Brain microvascular endothelial cell (primary cell): ENCODE measurements around the gene SSTR3.

Source experiments
- DNase-seq: peaks from one replicate; pipeline ENCODE4 v3.0.0-alpha.2; 2020
- H3K27ac ChIP-seq: fragments of 250-450 bp; sonication (Bioruptor Pico); 2 replicates; pipeline ENCODE4 v1.5.1; 2020; ENCODE audit warnings: mild to moderate bottlenecking, moderate library complexity
- H3K27me3 ChIP-seq: fragments of 250-450 bp; sonication (Bioruptor Pico); replicated peaks from 2 replicates; pipeline ENCODE4 v1.5.1; 2020; ENCODE audit warnings: mild to moderate bottlenecking
- H3K36me3 ChIP-seq: fragments of 250-450 bp; sonication (Bioruptor Pico); replicated peaks from 2 replicates; pipeline ENCODE4 v1.5.1; 2020; ENCODE audit warnings: mild to moderate bottlenecking
- H3K4me3 ChIP-seq: 2 replicates; pipeline ENCODE4 v1.5.1; 2011; ENCODE audit warnings: low read depth, mild to moderate bottlenecking, control low read depth, low read length, moderate library complexity
- in situ Hi-C: cut with HindIII; loops from 2 replicates; pipeline ENCODE4 v1.10.0; 2017; ENCODE audit warnings: low sequenced_read_pairs, low pct_ligation_motif_present
- TF ChIP-seq, protein P1 (sequence below): IDR thresholded peaks from 2 replicates; pipeline ENCODE4 v1.5.1; 2011; ENCODE audit warnings: low read depth, mild to moderate bottlenecking, moderate library complexity, low read length, control low read depth, inconsistent platforms; ENCODE audit errors: missing control alignments

SSTR3 gene

DNA sequence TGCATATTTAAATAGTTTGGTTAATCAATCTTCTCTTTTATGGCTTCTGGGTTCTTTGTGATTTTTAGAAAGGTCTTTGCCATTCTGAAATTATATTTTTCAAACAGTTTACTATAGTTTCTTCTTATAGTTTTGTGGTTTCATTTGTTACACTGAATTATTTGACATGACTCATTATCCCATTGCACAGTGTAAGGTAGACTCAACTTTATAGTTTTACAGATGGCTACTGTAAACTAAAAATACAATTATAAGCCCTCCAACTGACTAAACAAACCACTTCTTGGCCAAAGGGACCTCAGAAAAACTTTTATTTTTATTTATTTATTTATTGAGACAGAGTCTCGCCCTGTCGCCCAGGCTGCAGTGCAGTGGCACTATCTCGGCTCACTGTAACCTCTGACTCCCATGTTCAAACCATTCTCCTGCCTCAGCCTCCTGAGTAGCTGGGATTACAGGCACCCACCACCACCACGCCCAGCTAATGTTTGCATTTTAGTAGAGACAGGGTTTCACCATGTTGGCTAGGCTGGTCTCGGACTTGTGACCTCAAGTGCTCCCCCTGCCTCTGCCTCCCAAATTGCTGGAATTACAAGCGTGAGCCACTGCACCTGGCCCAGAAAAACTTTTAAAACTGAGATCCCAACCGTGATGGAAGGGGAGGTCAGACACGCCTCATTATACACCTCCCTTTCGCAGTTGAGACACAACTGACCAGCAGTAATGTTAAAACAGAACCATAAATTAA lies 45.9 kb upstream of the SSTR3 start:
- in situ Hi-C loops: no loop called here
- Histone ChIP-seq H3K27ac (no peak overlapping the region), H3K27me3 (no peaks in the 10 kb centered on the region), H3K4me3 (no peak overlapping the region), H3K36me3 (no peaks in the 10 kb centered on the region)
- TF ChIP-seq, protein P1, sequence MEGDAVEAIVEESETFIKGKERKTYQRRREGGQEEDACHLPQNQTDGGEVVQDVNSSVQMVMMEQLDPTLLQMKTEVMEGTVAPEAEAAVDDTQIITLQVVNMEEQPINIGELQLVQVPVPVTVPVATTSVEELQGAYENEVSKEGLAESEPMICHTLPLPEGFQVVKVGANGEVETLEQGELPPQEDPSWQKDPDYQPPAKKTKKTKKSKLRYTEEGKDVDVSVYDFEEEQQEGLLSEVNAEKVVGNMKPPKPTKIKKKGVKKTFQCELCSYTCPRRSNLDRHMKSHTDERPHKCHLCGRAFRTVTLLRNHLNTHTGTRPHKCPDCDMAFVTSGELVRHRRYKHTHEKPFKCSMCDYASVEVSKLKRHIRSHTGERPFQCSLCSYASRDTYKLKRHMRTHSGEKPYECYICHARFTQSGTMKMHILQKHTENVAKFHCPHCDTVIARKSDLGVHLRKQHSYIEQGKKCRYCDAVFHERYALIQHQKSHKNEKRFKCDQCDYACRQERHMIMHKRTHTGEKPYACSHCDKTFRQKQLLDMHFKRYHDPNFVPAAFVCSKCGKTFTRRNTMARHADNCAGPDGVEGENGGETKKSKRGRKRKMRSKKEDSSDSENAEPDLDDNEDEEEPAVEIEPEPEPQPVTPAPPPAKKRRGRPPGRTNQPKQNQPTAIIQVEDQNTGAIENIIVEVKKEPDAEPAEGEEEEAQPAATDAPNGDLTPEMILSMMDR: no peak
- DNase-seq: no peak

DNA sequence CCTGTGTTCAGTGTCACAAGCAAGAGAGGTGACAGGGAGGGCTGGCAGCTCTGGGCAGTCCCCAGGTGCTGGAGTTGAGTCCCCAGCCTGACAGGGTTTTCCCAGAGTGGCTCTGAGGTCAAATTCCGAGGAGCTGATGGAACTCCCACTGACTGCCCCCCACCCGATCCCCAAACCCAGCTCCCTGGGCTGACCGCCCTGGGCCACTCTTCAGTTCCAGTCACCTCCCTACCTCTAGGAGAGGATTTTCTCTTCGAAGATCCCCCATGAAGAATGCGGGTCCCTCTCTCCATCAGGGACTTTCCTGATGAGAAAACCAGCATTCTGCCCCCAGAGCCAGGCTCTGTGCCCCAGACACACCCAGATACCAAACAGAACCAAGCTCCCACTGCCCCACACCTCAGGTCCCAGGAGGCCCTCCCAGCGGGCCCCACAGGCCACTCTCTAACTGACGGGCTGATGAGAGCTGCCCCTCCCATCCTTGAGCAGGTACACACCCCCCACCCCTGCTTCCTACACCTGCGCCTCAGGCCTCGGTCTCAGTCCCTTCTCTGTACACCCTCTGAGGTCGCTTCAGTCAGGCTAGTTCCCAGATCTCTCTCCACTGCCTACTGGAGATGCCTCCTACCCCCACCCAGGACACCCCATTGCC lies 43.9 kb upstream of the SSTR3 start:
- Histone ChIP-seq H3K36me3 (no peaks in the 10 kb centered on the region), H3K27ac (no peak overlapping the region), H3K27me3 (no peaks in the 10 kb centered on the region), H3K4me3 (no peak overlapping the region)
- TF ChIP-seq, protein P1: no peak
- in situ Hi-C loops: no loop called here
- DNase-seq: no peak

DNA sequence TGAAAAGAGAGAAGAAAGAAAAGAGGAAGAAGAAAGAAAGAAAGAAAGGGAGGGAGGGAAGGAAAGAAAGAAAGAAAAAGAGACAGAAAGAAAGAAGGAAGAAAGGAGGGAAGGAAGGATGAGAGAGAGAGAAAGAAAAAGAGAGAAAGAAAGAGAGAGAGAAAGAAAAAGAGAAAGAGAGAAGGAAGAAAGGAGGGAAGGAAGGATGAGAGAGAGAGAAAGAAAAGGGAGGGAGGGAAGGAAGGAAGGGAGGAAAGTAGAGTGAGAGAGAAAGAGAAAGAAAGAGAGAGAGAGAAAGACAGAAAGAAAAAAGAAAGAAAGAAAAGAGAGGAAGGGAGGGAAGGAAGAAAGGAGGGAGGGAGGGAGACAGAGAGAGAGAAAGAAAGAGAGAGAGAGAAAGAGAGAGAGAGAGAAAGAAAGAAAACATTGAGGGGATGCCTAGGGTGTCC lies 43.3 kb upstream of the SSTR3 start:
- in situ Hi-C loops: no loop called here
- Histone ChIP-seq H3K27ac (no peak overlapping the region), H3K27me3 (no peaks in the 10 kb centered on the region)

DNA sequence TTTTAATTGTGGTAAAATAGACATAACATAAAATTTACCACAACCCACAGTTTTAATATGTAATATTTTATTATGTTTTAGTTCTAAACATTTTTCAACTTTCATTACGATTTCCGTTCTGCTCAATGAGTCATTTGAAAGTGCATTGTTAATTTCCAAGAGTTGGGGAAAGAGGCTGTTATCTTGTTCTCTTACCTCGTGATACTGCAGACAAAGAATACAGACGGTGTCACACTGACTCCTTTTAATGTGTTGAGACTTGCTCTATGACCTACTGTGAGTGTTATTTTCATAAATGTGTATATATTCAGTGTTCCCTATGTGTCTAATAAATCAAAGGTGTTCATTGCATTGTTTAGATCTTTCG lies 42.6 kb upstream of the SSTR3 start:
- H3K36me3 ChIP-seq: no peaks in the 10 kb centered on the region
- H3K27ac ChIP-seq: peak overlapping the region; percentile 65
- no peak overlapping the region for H3K4me3 ChIP-seq
- H3K27me3 ChIP-seq: no peaks in the 10 kb centered on the region
- peak; percentile 47 for DNase-seq
- in situ Hi-C loops: no loop called here
- TF ChIP-seq, protein P1: no peak

More for the DNA sequence above, 43.3 kb upstream of the SSTR3 start:
- no peak for DNase-seq
- TF ChIP-seq, protein P1: no peak
- no peak overlapping the region for H3K4me3 ChIP-seq
- no peaks in the 10 kb centered on the region for H3K36me3 ChIP-seq

DNA sequence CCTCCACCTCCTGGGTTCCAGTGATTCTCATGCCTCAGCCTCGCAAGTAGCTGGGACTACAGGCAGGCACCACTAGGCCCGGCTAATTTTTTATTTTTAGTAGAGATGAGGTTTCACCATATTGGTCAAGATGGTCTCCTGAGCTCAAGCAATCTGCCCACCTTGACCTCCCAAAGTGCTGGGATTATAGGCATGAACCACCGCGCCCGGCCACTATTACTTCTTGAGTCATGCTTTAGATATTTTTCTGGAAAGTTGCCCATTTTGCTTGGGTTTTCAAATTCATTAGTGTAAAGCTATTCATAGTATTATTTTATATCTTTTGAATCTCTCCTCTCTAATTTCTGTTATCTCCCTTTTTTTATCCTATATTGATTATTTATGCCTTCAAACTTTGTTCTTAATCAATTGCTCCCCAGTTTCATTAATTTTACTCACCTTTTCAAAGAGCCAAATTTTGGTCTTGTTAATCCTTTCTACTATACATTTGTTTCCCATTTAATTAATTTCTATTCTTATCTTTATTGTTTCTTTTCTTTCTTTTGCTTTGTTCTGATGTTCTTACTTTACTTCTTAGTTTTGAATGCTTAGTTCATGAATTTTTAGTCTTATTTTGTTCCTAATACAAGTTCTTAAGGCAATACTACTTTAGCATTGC lies 42.1 kb upstream of the SSTR3 start:
- in situ Hi-C loops: no loop called here
- DNase-seq: peak; percentile 73
- Histone ChIP-seq H3K27me3 (no peaks in the 10 kb centered on the region), H3K36me3 (no peaks in the 10 kb centered on the region), H3K27ac (peak overlapping the region; percentile 65), H3K4me3 (no peak overlapping the region)
- TF ChIP-seq, protein P1: no peak
